ENCODE measurements around the gene ZNF525.

Gene ZNF525

GRCh38 chr19:53424968-53425597 is 59.6 kb downstream of the ZNF525 start:
- Histone ChIP-seq H3K4me1 (ENCODE audit: control insufficient read depth, insufficient read depth, low read length) (no peaks in the 10 kb centered on the region; the same call in 1 of the 2 replicates), H3K36me3 (ENCODE audit: control insufficient read depth, insufficient read depth, low read length) (no peaks in the 10 kb centered on the region), H3K9me3 (ENCODE audit: control insufficient read depth, insufficient read depth, low read length) (no peaks in the 10 kb centered on the region), H3K27me3 (ENCODE audit: control insufficient read depth, insufficient read depth, low read length) (no peaks in the 10 kb centered on the region), H3K27ac (ENCODE audit: low read length) (no peak overlapping the region), H3K4me3 (ENCODE audit: low read length) (no peak overlapping the region)
- WGBS (ENCODE audit: insufficient coverage, insufficient read length): no CpG with 5 or more reads among the region's 9 CpGs
- DNase-seq (ENCODE audit: low read depth, low spot score): peak; percentile 87

- no peaks in the 10 kb centered on the region; the same call in 1 of the 2 replicates for H3K36me3 ChIP-seq (ENCODE audit: control insufficient read depth, insufficient read depth, low read length)
- peak within 1 kb of the TSS; percentile 75 for H3K4me3 ChIP-seq (ENCODE audit: low read length)
- H3K27me3 ChIP-seq (ENCODE audit: control insufficient read depth, insufficient read depth, low read length): no peaks in the 10 kb centered on the region
- no peaks in the 10 kb centered on the region for H3K9me3 ChIP-seq (ENCODE audit: control insufficient read depth, insufficient read depth, low read length)
- DNase-seq (ENCODE audit: low read depth, low spot score): peak; percentile 89
- no peak within 1 kb of the TSS for H3K27ac ChIP-seq (ENCODE audit: low read length)
- H3K4me1 ChIP-seq (ENCODE audit: control insufficient read depth, insufficient read depth, low read length): no peaks in the 10 kb centered on the region
- no CpG with 5 or more reads among the region's 46 CpGs for WGBS (ENCODE audit: insufficient coverage, insufficient read length)
These were observed 66.0 kb downstream of the ZNF525 start, which contains the start of gene ZNF761 for GRCh38 chr19:53431399-53432087. Gene ZNF761, plus strand, starts transcription at chr19:53431984. Its CDS starts 15,285 bp downstream, at chr19:53447269.

- peak overlapping the region; percentile 75 for H3K4me3 ChIP-seq (ENCODE audit: low read length)
- no peak for DNase-seq (ENCODE audit: low read depth, low spot score)
- H3K9me3 ChIP-seq (ENCODE audit: control insufficient read depth, insufficient read depth, low read length): no peaks in the 10 kb centered on the region
- no peaks in the 10 kb centered on the region for H3K4me1 ChIP-seq (ENCODE audit: control insufficient read depth, insufficient read depth, low read length)
- H3K36me3 ChIP-seq (ENCODE audit: control insufficient read depth, insufficient read depth, low read length): peaks cover 3% of the 10 kb centered on the region; the same call in 1 of the 2 replicates
- H3K27me3 ChIP-seq (ENCODE audit: control insufficient read depth, insufficient read depth, low read length): no peaks in the 10 kb centered on the region
- WGBS (ENCODE audit: insufficient coverage, insufficient read length): no CpG with 5 or more reads among the region's 30 CpGs
- H3K27ac ChIP-seq (ENCODE audit: low read length): no peak overlapping the region
These were observed 66.7 kb downstream of the ZNF525 start for GRCh38 chr19:53432088-53432661.
